Ishikawa (cell line): Measurements from ENCODE around the gene CORO7.

Experiments
- NFIC ChIP-seq: IDR thresholded peaks from 2 replicates; pipeline ENCODE4 v1.6.1; 2012
- RAD21 ChIP-seq: IDR thresholded peaks from 2 replicates; pipeline ENCODE4 v1.6.1; 2012; ENCODE audit warnings: low read depth
- TCF12 ChIP-seq: IDR thresholded peaks from 2 replicates; pipeline ENCODE4 v1.6.1; 2012; ENCODE audit warnings: low read depth

GRCh38 chr16:4385789-4386450 lies 30.5 kb downstream of the CORO7 start:
- TF ChIP-seq NFIC (no peak), RAD21 (no peak), TCF12 (no peak)
